Liver (tissue), 9 donors: Measurements from ENCODE around the gene TMEM220. TPM values are rescaled to one million over a fixed set of nuclear protein-coding genes. Genes with fewer than 3 reads are reported as not detected.

Source experiments
- DNase-seq: peaks from one replicate; pipeline ENCODE4 v3.0.0-alpha.2; 2017; ENCODE audit warnings: low spot score
- H3K27ac ChIP-seq, 2 donors: one replicate each; pipeline ENCODE4 v1.7.0; 2013; ENCODE audit warnings: inconsistent platforms in 2 of 2, low read length in 2 of 2, control low read depth in 1 of 2, low read depth in 1 of 2, mild to moderate bottlenecking in 1 of 2
- H3K27me3 ChIP-seq, 4 donors: one replicate each; pipeline versions ENCODE4 v1.6.1 to v1.7.0; 2013; ENCODE audit warnings: low read length in 3 of 4, inconsistent platforms in 1 of 4, mild to moderate bottlenecking in 1 of 4, moderate library complexity in 1 of 4; ENCODE audit not compliant: control insufficient read depth in 4 of 4, insufficient read depth in 4 of 4
- H3K36me3 ChIP-seq, 4 donors: one replicate each; pipeline versions ENCODE4 v1.6.1 to v1.7.0; 2013; ENCODE audit warnings: low read length in 3 of 4, mild to moderate bottlenecking in 3 of 4, low read depth in 1 of 4, moderate library complexity in 1 of 4; ENCODE audit not compliant: control insufficient read depth in 4 of 4, insufficient read depth in 3 of 4
- H3K4me1 ChIP-seq, 4 donors: one replicate each; pipeline versions ENCODE4 v1.6.1 to v1.7.0; 2013; ENCODE audit warnings: low read length in 3 of 4, mild to moderate bottlenecking in 3 of 4, moderate library complexity in 1 of 4; ENCODE audit not compliant: control insufficient read depth in 4 of 4, insufficient read depth in 4 of 4
- H3K4me3 ChIP-seq, 3 donors: one replicate each; pipeline versions ENCODE4 v1.6.1 to v1.7.0; 2013; ENCODE audit warnings: low read length in 3 of 3, control low read depth in 1 of 3, low read depth in 1 of 3, mild to moderate bottlenecking in 1 of 3
- H3K9ac ChIP-seq, 2 donors: one replicate each; pipeline ENCODE4 v1.7.0; 2013; ENCODE audit warnings: low read length in 2 of 2, mild to moderate bottlenecking in 2 of 2, moderate library complexity in 2 of 2, control low read depth in 1 of 2, low read depth in 1 of 2
- H3K9me3 ChIP-seq, 4 donors: one replicate each; pipeline versions ENCODE4 v1.6.1 to v1.7.0; 2013; ENCODE audit warnings: low read length in 3 of 4; ENCODE audit not compliant: control insufficient read depth in 4 of 4
- CTCF ChIP-seq: fragments of 150-350 bp; IDR thresholded peaks from 2 replicates; pipeline ENCODE4 v1.5.1; 2017; ENCODE audit warnings: improper control_type of control experiment, low read depth, low read length; ENCODE audit not compliant: missing input control
- EGR1 ChIP-seq, 2 donors: IDR thresholded peaks; 2 replicates each; pipeline ENCODE4 v1.6.1; 2016 to 2018; ENCODE audit warnings: antibody characterized with exemption in 2 of 2, low read depth in 2 of 2
- FOXA1 ChIP-seq: IDR thresholded peaks from 2 replicates; pipeline ENCODE4 v1.6.1; 2016; ENCODE audit warnings: antibody characterized with exemption
- FOXA2 ChIP-seq: IDR thresholded peaks from 2 replicates; pipeline ENCODE4 v1.6.1; 2016; ENCODE audit warnings: antibody characterized with exemption
- GABPA ChIP-seq, 2 donors: IDR thresholded peaks in 1 of 2; conservative IDR thresholded peaks in 1 of 2; 2 replicates each; pipeline ENCODE4 v1.6.1; 2016; ENCODE audit warnings: antibody characterized with exemption in 2 of 2, mild to moderate bottlenecking in 1 of 2, moderate library complexity in 1 of 2
- HNF4A ChIP-seq, 2 donors: conservative IDR thresholded peaks; 2 replicates each; pipeline ENCODE4 v1.6.1; 2016; ENCODE audit warnings: antibody characterized with exemption in 2 of 2, mild to moderate bottlenecking in 2 of 2
- MAX ChIP-seq: IDR thresholded peaks from 2 replicates; pipeline ENCODE4 v1.6.1; 2016; ENCODE audit warnings: antibody characterized with exemption
- RAD21 ChIP-seq, 2 donors: IDR thresholded peaks; 2 replicates each; pipeline ENCODE4 v1.6.1; 2016; ENCODE audit warnings: antibody characterized with exemption in 2 of 2, mild to moderate bottlenecking in 2 of 2
- REST ChIP-seq: IDR thresholded peaks from 2 replicates; pipeline ENCODE4 v1.6.1; 2016; ENCODE audit warnings: antibody characterized with exemption, mild to moderate bottlenecking
- RXRA ChIP-seq, 2 donors: IDR thresholded peaks; 2 replicates each; pipeline ENCODE4 v1.6.1; 2017 to 2018; ENCODE audit warnings: antibody characterized with exemption in 2 of 2, mild to moderate bottlenecking in 1 of 2
- SP1 ChIP-seq: IDR thresholded peaks from 2 replicates; pipeline ENCODE4 v1.6.1; 2018; ENCODE audit warnings: antibody characterized with exemption, mild to moderate bottlenecking
- TAF1 ChIP-seq: conservative IDR thresholded peaks from 2 replicates; pipeline ENCODE4 v1.6.1; 2016; ENCODE audit warnings: antibody characterized with exemption, mild to moderate bottlenecking
- YY1 ChIP-seq: IDR thresholded peaks from 2 replicates; pipeline ENCODE4 v1.6.1; 2016; ENCODE audit warnings: antibody characterized with exemption, mild to moderate bottlenecking
- WGBS: extraction: QIAGEN DNeasy Blood & Tissue Kit; methylation state at CpG from one replicate; pipeline ENCODE4 v1.1.7; 2013; 5-methylcytosine and 5-hydroxymethylcytosine counted together
- polyA plus RNA-seq, 2 donors: library from polyadenylated mRNA; stranded (reverse) in 1 of 2; unstranded in 1 of 2; fragments of 200-250 nt in 1 of 2; fragments of >200 nt in 1 of 2; fragmentation: Nextera tagmentation in 1 of 2; extraction: Ambion mirVana in 1 of 2; gene quantifications; one replicate each; pipeline versions ENCODE4 v1.2.1 to v1.2.3, GENCODE V29; 2013 to 2015
- total RNA-seq, 2 donors: library from RNA; depleted of rRNA; stranded (reverse); fragments of >200 nt; gene quantifications; one replicate each; pipeline ENCODE4 v1.2.3, GENCODE V29; 2014
- donor health status: healthy.
- donor health status: healthy.
- donor health status: healthy.
- donor health status: healthy.
- donor health status: healthy.

Gene TMEM220
- total and polyA plus RNA-seq, 4 donors: 19.6 to 126 (median 28.8) TPM

- TF ChIP-seq CTCF (no peak), YY1 (no peak), EGR1 (IDR thresholded peaks at IDR 0.05; ENCODE audit: low read depth in 2 of 2) (no peak), TAF1 (no peak), GABPA (IDR thresholded peaks at IDR 0.05 in 1 of 2, conservative IDR thresholded peaks at IDR 0.05 in 1 of 2) (no peak), FOXA1 (no peak)
Observed at GRCh38 chr17:10754861-10755591, 25.2 kb upstream of the TMEM220 start (continued).

GRCh38 chr17:10754109-10754508 lies 24.3 kb upstream of the TMEM220 start:
- WGBS: 61% methylated on average over 2 of the region's 2 CpGs
- no peak overlapping the region for H3K9ac ChIP-seq
- no peaks in the 10 kb centered on the region for H3K9me3 ChIP-seq
- H3K27ac ChIP-seq: no peak overlapping the region
- no peaks in the 10 kb centered on the region for H3K27me3 ChIP-seq
- TF ChIP-seq RAD21 (IDR thresholded peaks at IDR 0.05) (peak; percentile 56 to 77), GABPA (IDR thresholded peaks at IDR 0.05 in 1 of 2, conservative IDR thresholded peaks at IDR 0.05 in 1 of 2) (no peak), MAX (no peak), CTCF (peak; percentile 28), HNF4A (conservative IDR thresholded peaks at IDR 0.05) (no peak), RXRA (IDR thresholded peaks at IDR 0.05) (no peak)
- peaks cover 0 to 3% (median 0%) of the 10 kb centered on the region in 4 donors for H3K36me3 ChIP-seq
- peaks cover 15 to 54% (median 34%) of the 10 kb centered on the region in 4 donors for H3K4me1 ChIP-seq
- no peak overlapping the region for H3K4me3 ChIP-seq
- DNase-seq: no peak

GRCh38 chr17:10752696-10753095 lies 22.9 kb upstream of the TMEM220 start:
- Histone ChIP-seq H3K9ac (no peak overlapping the region), H3K4me3 (no peak overlapping the region), H3K4me1 (peaks cover 12 to 43% (median 27%) of the 10 kb centered on the region in 4 donors), H3K36me3 (peaks cover 0 to 3% (median 0%) of the 10 kb centered on the region in 4 donors), H3K27ac (no peak overlapping the region), H3K9me3 (no peaks in the 10 kb centered on the region), H3K27me3 (no peaks in the 10 kb centered on the region)
- no peak for TF ChIP-seq SP1
- TF ChIP-seq FOXA2: no peak
- no peak for TF ChIP-seq RXRA (IDR thresholded peaks at IDR 0.05)
- TF ChIP-seq CTCF: no peak
- TF ChIP-seq REST: no peak
- no peak for TF ChIP-seq GABPA (IDR thresholded peaks at IDR 0.05 in 1 of 2, conservative IDR thresholded peaks at IDR 0.05 in 1 of 2)
- 89% methylated on average over 10 of the region's 10 CpGs for WGBS
- no peak for DNase-seq
